ENCODE results near the gene KBTBD4.
"Not testable (repeated sequence)": the region's sequence is repeated elsewhere in the genome, so short reads cannot be mapped to it uniquely, and the experiment has no call there.

KBTBD4 gene

GRCh38 chr11:47589977-47590861 lies 11.4 kb upstream of the KBTBD4 start:
- no peak for DNase-seq (ENCODE audit: low read depth)

GRCh38 chr11:47589584-47589976 lies 10.8 kb upstream of the KBTBD4 start:
- DNase-seq (ENCODE audit: low read depth): no peak

DNA sequence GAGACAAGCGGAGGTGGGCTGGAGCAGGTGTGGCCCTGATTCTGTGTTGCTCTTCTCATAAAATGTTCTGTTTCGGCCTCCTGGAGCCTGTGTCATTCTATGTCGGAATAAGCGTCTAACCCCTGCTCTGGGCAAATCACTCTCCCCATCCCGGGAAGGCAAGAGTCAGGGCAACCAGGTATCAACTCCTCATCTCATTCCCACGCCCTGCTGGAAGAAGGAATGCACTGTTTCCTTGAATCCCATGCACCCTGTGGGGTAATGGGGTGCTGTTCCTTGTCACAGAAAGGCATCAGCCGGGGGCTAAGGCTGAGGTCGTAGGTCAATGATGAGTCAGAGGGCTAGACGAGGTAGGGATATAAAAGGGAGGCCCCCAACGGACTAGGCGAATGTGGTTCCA lies 10.3 kb upstream of the KBTBD4 start:
- no peak for DNase-seq (ENCODE audit: low read depth)

- no peak for DNase-seq (ENCODE audit: low read depth)
These were observed 9.1 kb upstream of the KBTBD4 start for GRCh38 chr11:47587723-47588326.

- DNase-seq (ENCODE audit: low read depth): no peak
These were observed 8.4 kb upstream of the KBTBD4 start for GRCh38 chr11:47587039-47587716.

DNA sequence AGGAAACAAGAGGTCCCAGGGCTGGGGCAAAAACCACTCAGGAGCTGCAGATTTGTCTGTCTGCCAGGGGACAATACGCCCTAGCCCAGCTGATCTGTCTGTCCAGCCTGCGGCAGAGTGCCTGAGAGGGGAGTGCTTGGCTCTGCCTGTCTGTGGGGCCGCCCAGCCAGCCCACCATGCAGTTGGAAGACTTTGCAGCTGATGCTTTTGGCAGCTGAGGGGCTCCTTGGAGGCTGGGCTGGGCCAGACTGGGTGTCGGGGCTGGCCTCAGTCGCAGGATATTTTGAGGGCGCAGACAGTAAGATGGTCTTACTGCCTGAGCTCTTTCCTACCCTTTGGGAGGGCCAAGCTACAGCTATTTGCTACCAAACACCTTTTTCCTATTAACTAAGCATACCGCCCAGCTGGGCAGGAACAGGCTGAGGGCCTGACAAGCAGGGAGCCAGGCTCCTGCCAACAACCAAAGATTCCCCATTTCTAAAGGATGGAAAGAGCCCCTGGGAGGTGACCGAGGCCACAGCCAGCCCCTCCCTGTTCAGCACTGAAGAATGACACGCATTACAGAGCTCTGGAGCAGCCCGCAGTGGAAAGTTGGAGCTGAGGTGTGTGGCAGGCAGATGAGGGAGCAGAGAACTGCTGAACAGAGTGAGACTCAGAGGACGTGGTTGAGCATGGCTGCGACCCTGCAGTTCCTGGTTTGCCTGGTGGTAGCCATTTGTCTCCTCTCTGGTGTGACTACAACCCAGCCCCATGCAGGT lies 7.5 kb upstream of the KBTBD4 start, which contains the start of gene FAM180B:
TSS of gene FAM180B (plus strand) at position 581 of the 758 bp plus-strand sequence. CDS start at position 672, 91 bp downstream.
- no peak for DNase-seq (ENCODE audit: low read depth)

- DNase-seq (ENCODE audit: low read depth): no peak
These were observed 5.1 kb upstream of the KBTBD4 start for GRCh38 chr11:47583844-47584243.

DNA sequence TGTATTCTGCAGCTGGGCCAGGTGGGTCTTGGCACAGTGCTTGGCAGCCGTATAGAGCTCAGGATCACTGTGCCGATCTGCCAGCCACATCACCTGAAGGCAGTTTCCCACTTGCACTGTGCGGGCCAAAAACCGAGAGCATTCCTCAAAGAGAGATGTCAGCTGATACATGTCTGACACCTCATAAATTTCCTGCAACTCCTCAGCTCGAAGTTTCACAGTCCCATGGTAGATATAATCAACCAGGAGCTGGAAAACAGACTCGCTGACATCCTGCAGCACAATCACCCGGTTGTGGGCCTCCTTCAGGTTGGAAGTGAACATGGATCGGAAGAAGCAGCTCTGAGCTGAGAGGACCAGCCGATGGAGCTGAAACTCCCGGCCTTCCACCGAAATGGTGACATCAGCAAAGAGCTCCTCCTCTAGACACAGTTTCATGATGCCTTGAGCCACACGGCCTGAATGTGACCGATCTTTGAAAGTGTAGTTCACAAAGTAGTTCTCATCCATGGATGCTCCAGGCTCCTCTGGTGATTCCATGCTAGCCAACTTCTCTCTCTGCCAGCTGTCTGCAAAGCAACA lies 1.2 kb downstream of the KBTBD4 start:
- DNase-seq (ENCODE audit: low read depth): no peak

GRCh38 chr11:47573321-47573720 lies 5.4 kb downstream of the KBTBD4 start:
- DNase-seq (ENCODE audit: low read depth): no peak

GRCh38 chr11:47572715-47573255 lies 6.0 kb downstream of the KBTBD4 start:
- no peak for DNase-seq (ENCODE audit: low read depth)

- DNase-seq (ENCODE audit: low read depth): no peak
These were observed 6.9 kb downstream of the KBTBD4 start for GRCh38 chr11:47571895-47572294.

- DNase-seq (ENCODE audit: low read depth): no peak
These were observed 7.4 kb downstream of the KBTBD4 start for GRCh38 chr11:47571357-47571729.

DNA sequence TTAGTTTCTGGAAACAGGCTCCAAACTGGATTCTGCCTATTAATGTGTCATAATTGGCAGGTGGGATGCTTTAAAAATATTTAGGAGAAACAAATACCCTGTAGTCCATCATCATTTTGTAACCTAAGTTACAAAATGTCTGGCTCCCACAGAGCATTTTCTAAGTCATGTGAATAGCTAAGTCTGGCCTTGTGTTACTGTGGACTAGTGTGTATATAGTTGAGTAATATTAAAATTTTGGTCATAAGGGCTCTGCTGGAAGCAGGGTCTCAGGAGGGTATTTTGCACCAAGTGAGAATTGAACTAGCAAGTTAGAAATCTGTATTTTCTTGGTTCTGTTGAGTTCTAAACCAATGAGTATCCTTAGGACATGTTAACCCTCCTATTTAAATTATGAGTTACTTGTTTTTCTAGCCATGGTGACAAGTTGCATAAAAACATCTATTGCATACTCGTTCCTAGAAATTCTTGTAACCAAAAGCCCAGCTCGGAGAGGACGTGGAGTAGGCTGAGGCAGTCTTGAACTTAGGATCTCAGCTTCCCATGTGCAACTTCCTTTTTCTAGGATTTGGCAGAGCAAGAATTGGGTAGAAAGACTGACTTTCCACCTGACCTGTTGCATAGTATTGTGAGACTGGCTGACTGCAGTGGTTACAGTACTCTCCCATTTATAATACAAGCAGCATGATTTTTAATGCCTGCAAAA lies 8.0 kb downstream of the KBTBD4 start:
- no peak for DNase-seq (ENCODE audit: low read depth)

- DNase-seq (ENCODE audit: low read depth): no peak
These were observed 9.1 kb downstream of the KBTBD4 start for GRCh38 chr11:47569646-47570045.

- no peak for DNase-seq (ENCODE audit: low read depth)
These were observed 12.5 kb downstream of the KBTBD4 start for GRCh38 chr11:47566149-47566698.

DNA sequence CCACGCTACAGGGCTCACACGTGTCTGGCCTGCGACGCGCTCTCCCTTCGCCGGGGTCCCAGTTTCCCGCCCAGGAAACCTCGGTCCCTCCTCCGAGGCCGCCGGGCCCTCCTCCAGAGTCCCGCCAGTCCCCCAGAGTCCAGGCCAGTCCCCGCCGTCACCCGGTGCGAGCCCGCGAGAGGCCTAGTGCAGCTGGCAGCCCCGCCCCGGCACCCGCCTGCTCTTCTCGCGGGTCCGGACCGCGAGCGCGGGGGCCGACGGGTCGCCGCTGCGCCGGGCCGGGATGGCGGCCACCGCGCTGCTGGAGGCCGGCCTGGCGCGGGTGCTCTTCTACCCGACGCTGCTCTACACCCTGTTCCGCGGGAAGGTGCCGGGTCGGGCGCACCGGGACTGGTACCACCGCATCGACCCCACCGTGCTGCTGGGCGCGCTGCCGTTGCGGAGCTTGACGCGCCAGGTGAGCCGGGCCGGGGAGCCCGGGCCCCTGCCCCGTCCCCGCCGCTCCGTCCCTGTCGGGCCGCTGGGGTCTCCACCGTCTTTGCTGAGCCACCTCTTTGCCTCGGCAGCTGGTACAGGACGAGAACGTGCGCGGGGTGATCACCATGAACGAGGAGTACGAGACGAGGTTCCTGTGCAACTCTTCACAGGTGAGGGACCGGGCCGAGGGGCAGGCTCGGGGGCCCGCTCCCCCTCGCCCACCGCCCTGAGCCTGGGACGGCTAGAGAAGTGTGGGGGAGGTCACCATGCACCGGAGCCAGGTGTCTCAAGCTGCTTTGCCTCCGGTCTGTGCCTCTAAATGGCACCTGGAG lies 13.2 kb downstream of the KBTBD4 start, which contains the start of gene PTPMT1:
TSS of gene PTPMT1 (plus strand) at position 260 of the 809 bp plus-strand sequence. CDS start at position 284, 24 bp downstream.
- DNase-seq (ENCODE audit: low read depth): peak; percentile 44

DNA sequence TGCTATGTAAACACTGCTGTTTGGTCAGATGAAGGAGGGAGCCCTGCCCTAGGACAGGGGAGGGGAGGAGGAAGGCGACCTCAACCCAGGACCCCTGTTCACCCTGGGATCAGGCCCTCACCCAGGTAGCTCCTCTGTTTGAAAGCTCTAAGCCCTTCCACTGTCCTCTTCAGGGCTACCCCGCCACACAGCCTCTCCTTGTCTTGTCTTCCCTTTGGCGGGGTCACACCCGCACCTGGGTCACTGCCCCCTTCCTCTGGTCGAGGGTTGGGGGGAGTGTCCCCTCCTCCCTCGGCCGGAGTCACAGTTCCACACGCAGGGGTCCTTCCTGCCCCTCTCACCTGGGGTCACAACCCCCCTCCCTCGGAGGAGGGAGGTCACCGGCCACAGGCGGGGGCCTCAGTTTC lies 13.8 kb downstream of the KBTBD4 start:
- no peak for DNase-seq (ENCODE audit: low read depth)

DNA sequence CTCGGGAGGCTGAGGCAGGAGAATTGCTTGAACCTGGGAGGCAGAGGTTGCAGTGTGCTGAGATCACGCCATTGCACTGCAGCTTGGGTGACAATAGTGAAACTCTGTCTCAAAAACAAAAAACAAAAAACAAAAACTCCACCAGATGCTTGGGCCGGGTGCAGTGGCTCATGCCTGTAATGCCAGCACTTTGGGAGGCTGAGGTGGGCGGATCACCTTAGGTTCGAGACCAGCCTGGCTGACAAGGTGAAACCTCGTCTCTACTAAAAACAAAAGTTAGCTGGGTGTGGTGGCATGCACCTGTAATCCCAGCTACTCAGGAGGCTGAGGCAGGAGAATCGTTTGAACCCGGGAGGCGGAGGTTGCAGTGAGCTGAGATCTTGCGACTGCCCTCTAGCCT lies 14.4 kb downstream of the KBTBD4 start:
- DNase-seq (ENCODE audit: low read depth): not testable (repeated sequence)

GRCh38 chr11:47562393-47562792 lies 16.4 kb downstream of the KBTBD4 start:
- DNase-seq (ENCODE audit: low read depth): not testable (repeated sequence)
